Stimulated activated CD4-positive, alpha-beta T cell treated with anti-CD3 and anti-CD28 coated beads, Interleukin-2, amount 100 ng/mL, for 24 hours (primary cell): ENCODE data around the gene CHEK2.
"Not testable (repeated sequence)": the region's sequence is repeated elsewhere in the genome, so short reads cannot be mapped to it uniquely, and the experiment has no call there.

Experiments used
- DNase-seq, 2 donors: peaks; one replicate each; pipeline ENCODE4 v3.0.0-alpha.2; 2020

CHEK2 gene

DNA sequence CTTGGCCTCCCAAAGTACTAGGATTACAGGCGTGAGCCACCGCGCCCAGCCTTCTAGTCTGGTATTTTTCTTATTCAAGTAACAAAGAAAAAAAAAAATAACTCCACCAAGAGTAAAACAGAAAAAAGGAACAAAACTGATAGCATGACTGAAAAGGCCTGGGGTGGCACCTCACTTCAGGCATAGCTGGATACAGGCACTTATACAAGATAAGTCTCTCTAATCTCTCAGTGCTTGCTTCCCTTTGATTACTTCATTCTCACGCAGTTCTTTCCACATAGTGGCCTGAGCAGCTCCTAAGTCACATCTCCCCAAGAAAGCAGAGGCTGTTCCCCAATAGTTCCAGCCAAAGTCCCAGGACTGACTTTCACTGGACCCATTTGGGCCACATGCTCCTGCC, 58.7 kb downstream of the CHEK2 start:
- not testable (repeated sequence) for DNase-seq

DNA sequence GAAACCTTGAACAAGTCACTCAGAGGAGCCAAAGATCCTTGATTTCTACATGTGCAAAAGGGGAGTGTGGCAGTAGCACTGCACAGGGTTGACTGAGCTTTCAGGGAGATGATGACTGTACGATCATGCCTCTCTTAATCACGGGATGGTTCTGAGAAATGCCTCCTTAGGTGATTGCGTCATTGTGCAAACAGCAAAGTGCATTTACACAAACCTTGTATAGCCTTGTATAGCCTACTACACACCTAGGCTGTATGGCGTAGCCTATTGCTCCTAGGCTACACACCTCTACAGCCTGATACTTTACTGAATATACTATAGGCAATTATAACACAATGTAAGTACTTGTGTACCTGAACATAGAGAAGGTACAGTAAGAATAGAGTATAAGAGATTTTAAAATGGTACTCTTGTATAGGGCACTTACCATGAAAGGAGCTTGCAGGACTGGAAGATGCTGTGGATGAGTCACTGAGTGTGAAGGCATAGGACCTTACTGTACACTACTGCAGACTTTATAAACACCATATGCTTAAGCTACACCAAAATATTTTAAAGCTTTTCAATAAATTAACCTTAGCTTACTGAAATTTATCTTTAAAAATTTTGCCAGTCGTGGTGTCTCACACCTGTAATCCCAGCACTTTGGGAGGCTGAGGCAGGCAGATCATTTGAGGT, 60.7 kb downstream of the CHEK2 start:
- DNase-seq = not testable (repeated sequence)

DNA sequence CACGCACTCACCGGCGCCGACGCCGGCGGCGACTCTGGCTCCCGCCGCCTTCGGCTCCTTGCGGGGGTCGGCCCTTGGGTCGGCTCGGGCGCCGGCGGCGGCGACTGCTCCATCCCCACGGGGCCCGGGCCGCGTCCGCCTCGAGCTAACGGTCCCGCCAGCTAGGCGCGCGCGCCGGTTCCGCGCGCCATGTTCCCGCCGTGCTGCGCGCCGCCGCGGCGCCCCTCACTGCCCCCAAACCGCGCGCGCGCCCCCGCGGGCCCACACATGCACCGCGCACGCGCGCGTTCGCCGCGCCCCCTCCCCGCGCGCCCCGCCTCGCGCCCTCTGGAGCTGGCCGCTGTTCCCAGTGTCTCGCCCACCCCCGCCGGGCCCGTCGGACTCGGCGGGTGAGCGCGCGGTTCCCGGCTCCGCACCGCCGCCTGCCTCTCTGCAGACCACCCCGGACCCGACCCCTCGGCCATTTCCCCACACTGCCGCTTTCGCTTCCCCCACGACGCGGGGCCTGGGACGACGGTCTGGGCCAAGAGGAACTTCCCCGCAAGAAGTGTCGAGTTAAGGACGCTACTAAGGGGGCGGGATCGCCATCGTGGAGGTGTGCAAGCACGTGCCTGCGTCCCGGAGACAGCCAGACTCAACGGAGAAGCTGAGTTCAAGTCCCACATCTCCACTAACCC, 61.9 kb downstream of the CHEK2 start, which contains the start of gene TTC28:
TSS of gene TTC28 (minus strand) at position 230 of the 677 bp plus-strand sequence. CDS start at position 113, 117 bp downstream.
- DNase-seq = peak in 1 of 2 donors; percentile 37

DNA sequence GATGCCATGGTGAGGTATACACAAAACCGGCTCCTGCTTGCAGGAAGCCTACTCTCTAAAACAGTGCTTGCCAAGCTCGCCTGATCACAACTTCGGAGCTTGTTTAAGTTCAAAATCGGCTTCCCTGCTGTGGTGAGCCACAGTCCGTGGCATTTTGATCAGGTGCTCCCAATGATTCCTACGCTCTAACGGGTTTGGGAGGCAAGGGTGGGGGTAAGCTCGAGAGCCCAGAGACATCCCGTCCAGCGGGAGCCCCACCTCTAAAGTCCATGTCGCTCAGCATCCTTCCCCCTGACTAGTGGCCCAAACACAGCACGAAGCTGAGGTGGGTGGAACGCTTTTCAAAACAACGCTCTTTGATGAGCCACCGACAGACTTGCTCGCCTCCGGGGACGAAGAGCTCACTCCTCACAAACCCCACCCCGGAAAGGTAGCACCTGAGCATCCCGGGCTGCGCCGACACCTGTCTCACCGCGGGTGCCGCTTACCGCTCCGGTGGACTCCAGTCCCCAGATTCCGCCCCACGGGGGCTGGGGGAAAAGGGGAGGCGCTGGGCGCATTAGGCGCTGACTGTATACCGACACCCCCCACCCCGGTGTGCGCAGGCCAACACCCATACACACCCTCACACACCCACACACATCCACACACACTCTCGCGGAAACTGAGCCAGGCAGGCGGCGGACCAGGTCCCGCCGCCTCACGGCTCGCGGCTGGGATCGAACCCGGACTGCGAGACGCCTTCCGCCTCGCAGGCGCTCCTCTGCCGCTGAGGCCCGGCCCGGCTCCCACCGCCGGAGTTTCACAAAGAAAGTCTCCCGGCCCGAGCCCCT, 62.6 kb downstream of the CHEK2 start:
- peak in 1 of 2 donors; percentile 14 for DNase-seq

DNA sequence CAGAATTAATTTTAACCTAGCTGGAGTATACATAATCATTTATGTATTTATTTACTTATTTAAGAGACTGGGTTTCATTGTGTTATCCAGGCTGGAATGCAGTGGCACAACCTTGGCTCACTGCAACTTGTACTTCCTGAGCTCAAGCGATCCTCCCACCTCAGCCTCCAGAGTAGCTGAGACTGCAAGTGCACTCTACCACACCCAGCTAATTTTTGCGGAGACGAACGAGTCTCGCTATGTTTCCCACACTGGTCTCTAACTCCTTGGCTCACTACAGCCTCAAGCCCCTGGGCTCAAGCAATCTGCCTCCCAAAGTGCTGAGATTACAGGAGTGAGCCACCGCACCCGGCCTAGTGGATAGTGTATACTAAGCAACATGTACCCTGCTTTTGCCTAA, 63.5 kb downstream of the CHEK2 start:
- DNase-seq = not testable (repeated sequence)

DNA sequence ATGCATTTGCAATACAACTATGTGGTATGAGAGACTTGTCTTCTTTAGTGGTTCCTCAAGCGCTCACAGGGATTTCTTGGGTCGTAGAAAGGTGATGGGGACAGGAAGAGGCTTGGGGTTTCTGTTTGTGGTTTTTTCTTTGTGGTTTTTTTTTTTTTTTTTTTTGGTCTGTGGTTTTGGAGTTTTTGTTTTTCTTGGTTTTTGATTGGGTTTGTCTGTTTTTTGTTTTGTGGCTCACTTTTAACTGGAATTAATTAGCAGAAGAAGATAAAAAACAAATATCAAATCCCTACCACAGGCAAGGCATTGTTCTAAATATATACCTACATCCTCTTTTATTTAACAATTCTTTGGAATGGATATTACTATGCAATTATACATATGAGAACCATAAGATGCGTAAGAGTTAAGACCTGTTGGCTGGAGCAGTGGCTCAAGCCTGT, 67.5 kb downstream of the CHEK2 start:
- DNase-seq = no peak

DNA sequence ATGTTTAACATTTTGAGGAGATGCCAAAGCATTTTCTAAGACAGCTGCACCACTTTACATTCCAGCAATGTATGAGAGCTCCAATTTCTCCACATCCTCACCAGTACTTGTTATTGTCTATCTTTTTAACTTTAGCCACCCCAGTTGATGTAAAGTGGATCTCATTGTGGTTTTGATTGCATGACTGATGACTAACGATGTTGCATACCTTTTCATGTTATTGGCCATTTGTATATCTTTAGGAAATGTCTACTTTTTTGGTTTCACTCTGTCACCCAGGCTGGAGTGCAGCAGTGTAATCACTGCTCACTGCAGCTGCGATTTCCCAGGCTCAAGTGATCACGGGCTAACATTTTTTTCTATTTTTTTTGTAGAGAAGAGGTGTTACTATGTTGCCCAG, 70.9 kb downstream of the CHEK2 start:
- DNase-seq = no peak

DNA sequence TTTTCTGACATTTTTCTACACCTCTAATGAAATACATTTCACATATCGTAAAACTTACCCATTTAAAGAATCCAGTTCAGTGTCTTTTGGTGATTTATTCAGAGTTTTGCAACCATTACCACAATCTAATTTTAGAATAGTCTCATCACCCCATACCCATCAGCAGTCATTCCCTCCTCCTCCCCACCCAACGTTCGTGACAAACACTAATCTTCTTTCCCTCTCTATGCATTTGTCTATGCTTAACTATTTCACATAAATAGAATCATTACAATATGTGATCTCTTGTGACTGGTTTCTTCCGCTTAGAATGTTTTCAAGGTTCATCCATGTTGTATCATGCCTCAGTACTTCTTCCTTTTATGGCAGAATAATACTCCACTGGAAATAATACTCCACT, 71.5 kb downstream of the CHEK2 start:
- DNase-seq = no peak

DNA sequence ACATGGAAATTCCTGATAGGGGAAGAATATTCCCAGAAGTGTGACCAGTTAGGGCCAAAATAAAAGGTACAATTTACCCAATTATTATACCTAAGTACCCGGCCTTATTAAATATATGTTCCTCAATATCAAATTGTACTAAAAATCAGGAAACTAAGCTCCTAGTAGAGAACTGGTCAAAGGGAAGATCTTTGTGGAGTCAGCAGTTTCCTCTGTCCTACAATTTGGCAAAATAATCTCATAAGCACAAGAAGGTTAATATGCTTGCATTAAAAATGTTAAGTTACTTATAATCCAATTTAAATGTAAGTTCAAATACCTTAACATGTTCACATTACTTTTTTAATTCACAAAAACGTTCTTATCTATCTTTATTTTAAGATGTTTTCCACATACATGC, 72.2 kb downstream of the CHEK2 start:
- no peak for DNase-seq

DNA sequence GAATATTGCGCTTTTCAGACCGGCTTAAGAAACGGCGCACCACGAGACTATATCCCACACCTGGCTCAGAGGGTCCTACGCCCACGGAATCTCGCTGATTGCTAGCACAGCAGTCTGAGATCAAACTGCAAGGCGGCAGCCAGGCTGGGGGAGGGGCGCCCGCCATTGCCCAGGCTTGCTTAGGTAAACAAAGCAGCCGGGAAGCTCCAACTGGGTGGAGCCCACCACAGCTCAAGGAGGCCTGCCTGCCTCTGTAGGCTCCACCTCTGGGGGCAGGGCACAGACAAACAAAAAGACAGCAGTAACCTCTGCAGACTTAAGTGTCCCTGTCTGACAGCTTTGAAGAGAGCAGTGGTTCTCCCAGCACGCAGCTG, 78.1 kb downstream of the CHEK2 start:
- not testable (repeated sequence) for DNase-seq

DNA sequence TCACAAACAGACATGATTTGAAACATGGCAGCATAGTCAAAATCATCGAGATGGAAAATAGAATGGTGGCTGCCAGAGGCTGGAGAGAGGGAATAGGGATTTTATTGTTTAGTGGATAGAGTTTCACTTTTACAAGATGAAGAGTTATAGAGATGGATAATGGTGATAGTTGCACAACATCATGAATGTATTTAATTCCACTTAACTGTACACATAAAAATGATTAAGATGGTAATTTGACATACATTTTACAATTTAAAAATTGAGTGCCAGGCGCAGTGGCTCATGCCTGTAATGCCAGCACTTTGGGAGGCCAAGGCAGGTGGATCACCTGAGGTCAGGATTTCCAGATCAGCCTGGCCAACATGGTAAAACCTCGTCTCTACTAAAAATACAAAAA, 83.2 kb downstream of the CHEK2 start:
- no peak for DNase-seq

DNA sequence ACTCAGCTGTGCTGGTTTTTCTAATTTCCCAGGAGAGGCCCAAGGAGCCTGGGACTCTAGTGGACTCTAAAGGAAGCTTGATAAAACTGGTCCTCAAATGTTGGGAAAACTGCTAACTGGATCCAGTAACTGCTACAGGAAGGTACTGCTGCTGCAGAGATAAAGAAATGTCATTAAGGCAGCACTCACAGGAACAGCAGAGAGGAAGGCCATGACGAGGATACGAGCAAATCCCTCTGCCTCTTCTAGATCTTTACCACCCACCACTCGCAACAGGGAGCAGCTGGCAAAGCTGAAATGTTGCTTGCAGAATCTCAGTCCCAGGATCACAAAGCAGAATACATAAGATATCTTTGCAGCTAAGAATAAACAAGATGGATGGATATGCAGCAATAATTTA, 85.4 kb downstream of the CHEK2 start:
- DNase-seq = no peak

DNA sequence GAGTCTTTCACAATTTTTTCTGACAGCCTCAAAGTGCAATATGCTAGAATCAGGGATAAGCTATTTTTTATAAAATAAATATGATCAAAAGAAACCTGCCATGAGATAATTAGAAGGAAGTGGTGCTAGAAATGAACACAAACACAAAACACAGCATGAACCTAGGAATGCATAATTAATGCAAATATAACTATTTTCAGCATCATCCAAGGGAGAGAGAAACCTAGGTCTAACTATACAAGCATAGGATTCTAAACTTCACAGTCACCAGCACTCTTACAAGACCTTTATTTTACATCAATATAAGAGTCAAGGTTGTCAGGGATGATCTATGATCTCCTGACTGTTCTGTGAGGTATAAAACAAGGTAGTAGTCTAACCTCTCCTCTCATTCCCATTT, 91.2 kb downstream of the CHEK2 start:
- DNase-seq = no peak

DNA sequence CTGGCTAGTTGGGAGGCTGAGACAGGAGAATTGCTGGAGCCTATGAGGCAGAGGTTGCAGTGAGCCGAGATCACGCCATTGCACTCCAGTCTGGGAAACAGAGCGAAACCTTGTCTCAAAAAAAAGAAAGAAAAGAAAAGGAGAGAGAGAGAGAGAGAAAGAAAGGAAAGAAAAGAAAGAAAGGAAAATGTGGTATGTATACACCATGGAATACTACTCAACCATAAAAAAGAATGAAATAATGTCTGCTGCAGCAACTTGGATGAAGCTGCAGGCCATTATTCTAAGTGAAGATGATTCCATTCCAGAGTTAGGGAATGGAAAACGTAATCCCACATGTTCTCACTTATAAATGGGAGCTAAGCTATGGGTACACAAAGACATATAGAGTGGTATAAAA, 92.8 kb downstream of the CHEK2 start:
- DNase-seq = no peak

DNA sequence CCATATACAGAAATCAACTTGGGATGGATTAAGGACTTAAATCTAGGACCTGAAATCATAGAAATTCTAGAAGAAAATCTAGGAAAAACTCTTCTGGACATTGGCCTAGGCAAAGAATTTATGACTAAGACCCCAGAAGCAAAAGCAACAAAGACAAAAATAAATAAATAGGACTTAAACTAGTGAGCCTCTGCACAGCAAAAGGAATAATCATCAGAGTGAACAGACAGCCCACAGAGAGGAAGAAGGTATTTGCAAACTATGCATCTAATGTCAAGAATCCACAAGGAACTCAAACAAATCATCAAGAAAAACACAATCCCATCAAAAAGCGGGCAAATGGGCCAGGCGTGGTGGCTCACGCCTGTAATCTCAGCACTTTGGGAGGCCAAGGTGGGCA, 94.4 kb downstream of the CHEK2 start:
- DNase-seq = no peak

DNA sequence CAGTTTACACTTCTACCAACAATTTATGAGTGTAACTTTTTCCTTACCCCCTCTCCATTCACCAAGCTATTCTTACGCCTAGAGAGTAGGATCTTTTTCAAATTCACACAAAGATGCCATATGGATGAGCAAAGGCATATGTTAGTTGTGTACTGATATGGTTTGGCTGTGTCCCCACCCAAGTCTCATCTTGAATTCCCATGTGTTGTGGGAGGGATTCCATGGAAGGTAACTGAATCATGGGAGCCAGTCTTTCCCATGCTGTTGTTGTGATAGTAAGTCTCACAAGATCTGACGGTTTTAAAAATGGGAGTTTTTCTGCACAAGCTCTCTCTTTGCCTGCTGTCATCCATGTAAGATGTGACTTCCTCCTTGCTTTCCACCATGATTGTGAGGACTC, 102.3 kb downstream of the CHEK2 start:
- DNase-seq = no peak
